HG03066 (cell line): Measurements from ENCODE around the gene CRYBB1.
A peak's percentile ranks its signal among the peaks of the same experiment; 100 is the strongest.

ENCODE experiments used
- ATAC-seq: cut with Tn5 transposase; IDR thresholded peaks from one replicate; pipeline ENCODE4 v1.9.1; 2021; ENCODE audit warnings: low read depth; ENCODE audit not compliant: unreplicated experiment

The CRYBB1 gene

DNA sequence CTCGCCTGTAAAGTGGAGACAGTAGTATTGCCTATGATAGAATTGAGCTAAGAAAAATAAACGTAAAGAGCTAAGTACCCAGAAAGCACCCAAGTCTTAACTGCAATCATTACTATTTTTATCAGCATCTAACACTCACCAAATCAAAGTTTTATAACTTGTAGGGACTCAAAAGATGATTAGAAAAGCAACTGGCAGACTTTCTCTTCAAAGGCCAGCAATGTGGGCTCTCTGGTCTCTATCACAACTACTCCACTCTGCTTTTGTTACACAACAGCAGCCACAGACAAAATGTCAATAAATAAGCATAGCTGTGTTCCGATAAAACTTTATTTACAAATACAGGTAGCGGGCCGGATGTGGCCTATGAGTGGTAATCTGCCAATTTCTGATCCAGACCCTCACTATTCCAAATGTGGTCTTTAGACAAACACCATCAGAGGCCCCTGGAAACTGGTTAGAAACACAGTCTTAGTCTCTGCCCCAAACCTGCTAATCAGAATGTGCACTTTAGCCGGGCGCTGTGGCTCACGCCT, 36.1 kb downstream of the CRYBB1 start:
- ATAC-seq = no peak

GRCh38 chr22:26581026-26581425, 36.8 kb downstream of the CRYBB1 start:
- no peak for ATAC-seq

- ATAC-seq = no peak
These were observed 37.4 kb downstream of the CRYBB1 start for GRCh38 chr22:26580240-26580962.

- ATAC-seq = peak; percentile 81
These were observed 38.4 kb downstream of the CRYBB1 start for GRCh38 chr22:26579331-26579886.

DNA sequence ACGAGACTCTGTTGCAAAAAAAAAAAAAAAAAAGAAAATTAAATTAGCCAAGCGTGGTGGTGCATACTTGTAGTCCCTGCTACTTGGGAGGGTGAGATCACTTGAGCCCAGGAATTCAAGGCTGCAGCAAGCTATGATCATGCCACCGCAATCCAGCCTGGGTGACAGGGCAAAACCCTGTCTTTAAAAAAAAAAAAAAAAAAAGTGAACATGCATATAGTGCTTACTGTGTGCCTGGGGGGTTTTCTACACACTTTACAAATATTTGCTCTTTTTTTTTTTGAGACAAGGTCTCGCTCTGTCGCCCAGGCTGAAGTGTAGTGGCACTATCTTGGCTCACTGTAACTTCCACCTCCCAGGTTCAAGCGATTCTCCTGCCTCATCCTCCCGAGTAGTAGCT, 40.7 kb downstream of the CRYBB1 start:
- no peak for ATAC-seq

- ATAC-seq = no peak
These were observed 41.7 kb downstream of the CRYBB1 start for GRCh38 chr22:26576026-26576680.

DNA sequence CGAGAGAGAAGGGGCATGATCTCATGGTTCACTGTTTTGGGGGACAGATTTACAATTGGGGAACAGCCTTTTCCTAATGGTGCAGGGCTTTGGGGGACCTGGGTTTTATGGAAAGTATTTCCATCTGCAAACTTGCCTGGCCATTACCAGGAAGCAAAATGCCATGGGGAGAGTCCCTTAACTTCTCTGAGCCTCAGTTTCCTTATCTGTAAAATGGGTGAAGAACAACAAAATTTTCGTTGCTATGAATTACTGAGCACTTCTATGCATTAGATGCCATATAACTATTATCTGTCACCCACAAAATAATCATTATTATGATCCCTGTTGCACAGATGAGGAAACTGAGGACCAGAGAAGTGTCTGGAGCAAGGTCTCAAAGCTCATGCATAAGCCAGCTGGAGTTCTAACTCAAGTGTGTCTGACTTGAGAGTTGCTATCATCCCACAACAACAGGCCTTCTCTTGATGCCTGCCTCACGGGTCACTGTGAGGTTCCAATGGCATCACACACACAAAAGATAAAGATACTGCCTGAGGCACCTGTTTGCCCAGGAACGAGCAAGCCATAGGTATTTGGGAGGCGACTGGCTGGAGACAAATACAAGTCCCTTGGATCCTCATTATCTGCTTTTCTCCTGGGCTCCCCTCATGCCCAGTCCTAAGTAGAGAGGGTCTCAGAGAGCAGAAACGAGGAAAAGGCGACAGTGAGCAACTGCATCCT, 43.7 kb downstream of the CRYBB1 start:
- ATAC-seq = no peak

DNA sequence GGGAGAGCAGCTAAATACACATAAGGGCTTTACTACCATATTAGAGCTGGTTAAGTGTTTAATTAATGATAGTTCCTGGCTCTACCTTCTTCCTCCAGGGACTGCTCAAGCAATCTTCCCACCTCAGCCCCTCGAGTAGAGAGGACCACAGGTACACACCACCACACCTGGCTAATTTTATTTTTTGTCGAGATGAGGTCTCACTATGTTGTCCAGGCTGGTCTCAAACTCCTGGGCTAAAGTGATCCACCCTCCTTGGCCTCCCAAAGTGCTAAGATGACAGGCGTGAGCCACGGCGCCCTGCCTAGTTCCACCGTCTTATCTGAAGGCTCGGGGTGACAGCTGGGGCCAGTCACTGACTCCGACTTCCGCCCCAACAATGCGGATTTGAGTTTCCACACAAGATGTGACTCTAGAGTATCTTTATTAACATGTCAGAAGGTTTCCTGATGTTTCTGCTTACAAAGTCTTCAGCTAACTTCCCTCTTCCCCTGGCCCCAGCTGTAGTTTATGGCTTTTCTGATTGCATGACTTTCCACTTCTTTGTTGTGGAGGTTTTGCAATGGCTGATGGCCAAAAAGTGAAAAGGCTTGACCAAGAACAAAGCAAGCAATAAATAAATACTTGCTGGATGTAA, 44.7 kb downstream of the CRYBB1 start:
- ATAC-seq = no peak

GRCh38 chr22:26570864-26571525, 46.8 kb downstream of the CRYBB1 start:
- ATAC-seq = no peak

DNA sequence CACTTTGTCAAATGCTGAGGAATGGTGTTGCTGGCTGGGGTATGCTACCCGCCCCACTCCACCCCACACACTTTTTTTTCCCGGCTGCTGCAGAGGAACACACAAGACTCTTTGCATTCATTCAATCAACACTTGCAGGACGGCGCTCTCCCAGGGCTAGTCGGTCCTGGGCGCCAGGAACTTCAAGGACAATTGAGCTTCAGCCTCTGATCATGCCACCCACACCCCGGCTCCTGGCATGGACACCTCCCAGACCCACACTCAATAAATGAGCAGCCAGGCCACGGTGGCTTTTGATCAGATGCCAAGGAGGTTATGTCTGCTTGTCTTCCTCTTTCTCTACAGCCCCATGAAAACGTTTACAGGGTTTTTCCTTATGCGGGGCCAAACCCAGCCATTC, 47.7 kb downstream of the CRYBB1 start:
- no peak for ATAC-seq

GRCh38 chr22:26568207-26568706, 49.6 kb downstream of the CRYBB1 start:
- ATAC-seq = no peak

GRCh38 chr22:26567610-26568009, 50.2 kb downstream of the CRYBB1 start:
- ATAC-seq = no peak

- no peak for ATAC-seq
These were observed 50.8 kb downstream of the CRYBB1 start for GRCh38 chr22:26566994-26567393.

DNA sequence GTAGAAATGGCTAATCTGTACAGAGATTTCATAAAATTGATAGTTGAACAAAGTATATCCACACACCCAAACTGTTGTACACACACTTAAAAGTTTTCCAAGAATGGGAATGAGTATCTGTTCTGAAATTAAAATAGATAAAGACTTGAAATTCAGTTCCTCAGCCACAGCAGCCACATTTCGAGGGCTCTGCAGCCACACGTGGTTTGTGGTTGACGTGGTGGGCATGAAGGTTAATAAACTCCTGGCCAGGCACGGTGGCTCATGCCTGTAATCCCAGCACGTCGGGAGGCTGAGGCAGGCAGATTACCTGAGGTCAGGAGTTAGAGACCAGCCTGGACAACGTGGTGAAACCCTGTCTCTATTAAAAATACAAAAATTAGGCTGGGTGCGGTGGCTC, 51.9 kb downstream of the CRYBB1 start:
- ATAC-seq = no peak

GRCh38 chr22:26565181-26565580, 52.6 kb downstream of the CRYBB1 start:
- ATAC-seq = no peak

DNA sequence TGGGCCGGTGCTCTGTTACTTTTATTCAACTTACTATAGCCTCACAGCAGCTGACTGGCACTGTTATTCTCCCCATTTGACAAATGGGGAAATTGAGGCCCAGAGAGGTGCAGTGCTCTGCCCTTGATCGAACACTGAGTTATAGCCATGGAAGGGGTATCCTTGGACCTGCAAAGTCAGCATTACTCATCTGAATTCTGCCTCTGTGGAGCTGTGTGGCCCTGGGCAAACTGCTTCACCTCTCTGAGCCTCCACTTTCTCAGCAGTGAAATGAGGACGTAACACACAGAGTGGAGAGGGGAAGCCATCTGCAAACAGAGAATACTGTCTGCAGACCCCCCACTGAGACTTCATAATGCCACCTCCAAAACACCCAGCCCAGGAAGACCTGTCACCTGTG, 53.2 kb downstream of the CRYBB1 start:
- no peak for ATAC-seq

DNA sequence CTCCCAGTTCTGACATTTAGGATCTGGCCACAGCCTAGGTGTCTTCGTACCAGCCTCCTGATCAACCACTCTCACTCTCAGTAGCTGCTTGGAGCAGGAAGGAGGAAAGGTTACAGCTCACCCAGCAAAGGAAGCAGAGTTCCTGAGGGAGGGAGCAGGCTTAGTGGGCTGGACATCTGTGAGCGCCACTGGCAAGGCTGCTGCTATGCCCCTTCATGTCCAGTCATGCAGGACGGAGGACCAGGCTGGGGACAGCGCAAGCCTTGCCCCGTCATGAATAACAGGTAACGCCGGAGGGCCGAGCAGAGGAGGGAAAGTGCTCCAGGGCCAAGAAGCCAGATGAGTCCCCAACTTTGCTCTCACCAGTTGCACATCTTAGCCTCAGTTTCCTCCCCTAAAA, 53.6 kb downstream of the CRYBB1 start:
- ATAC-seq = no peak

GRCh38 chr22:26563022-26563421, 54.8 kb downstream of the CRYBB1 start:
- no peak for ATAC-seq

DNA sequence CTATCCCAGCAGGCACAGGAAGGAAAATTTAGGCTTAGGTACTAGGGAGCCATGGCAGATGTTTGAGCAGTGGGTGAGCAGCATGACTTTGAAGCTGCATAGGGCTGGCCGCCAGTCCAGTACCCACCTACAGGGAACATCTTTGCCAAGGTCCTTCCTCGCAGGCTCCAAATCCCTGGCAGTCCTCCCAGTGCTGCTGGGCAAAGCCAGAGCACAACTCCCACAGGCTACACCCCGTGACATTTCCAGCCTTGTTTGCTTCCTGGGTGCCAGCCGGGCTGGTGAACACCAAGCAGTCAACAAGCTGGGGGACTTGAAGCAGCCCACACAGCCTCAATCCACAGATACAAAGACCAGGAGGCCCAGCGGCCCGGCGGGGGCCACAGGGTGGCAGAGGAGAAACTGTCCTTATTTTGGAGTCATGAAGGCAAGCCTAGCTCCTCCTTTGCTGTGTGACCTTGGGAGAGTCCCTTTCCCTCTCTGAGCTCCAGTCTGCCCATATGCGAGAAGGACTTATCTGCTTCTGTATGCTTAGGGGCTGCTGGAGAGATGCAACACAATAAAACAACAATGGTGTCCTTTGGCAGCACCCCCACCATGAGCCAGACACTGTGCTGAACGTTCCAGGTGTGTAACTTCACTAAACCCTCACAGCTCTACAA, 55.9 kb downstream of the CRYBB1 start:
- ATAC-seq = no peak
